GM23248 (cell line): ENCODE measurements around the gene MVD.

ENCODE experiments used
- EZH2 ChIP-seq: fragments of 200-600 bp; sonication (generic); IDR thresholded peaks from 2 replicates; pipeline ENCODE4 v1.6.1; 2018; ENCODE audit warnings: antibody characterized with exemption, mild to moderate bottlenecking; ENCODE audit not compliant: insufficient read depth, poor library complexity, severe bottlenecking
- EZH2phosphoT487 ChIP-seq: fragments of 200-600 bp; sonication (generic); IDR thresholded peaks from 2 replicates; pipeline ENCODE4 v1.6.1; 2018; ENCODE audit warnings: antibody characterized with exemption, moderate library complexity, mild to moderate bottlenecking, low read depth; ENCODE audit not compliant: insufficient read depth

DNA sequence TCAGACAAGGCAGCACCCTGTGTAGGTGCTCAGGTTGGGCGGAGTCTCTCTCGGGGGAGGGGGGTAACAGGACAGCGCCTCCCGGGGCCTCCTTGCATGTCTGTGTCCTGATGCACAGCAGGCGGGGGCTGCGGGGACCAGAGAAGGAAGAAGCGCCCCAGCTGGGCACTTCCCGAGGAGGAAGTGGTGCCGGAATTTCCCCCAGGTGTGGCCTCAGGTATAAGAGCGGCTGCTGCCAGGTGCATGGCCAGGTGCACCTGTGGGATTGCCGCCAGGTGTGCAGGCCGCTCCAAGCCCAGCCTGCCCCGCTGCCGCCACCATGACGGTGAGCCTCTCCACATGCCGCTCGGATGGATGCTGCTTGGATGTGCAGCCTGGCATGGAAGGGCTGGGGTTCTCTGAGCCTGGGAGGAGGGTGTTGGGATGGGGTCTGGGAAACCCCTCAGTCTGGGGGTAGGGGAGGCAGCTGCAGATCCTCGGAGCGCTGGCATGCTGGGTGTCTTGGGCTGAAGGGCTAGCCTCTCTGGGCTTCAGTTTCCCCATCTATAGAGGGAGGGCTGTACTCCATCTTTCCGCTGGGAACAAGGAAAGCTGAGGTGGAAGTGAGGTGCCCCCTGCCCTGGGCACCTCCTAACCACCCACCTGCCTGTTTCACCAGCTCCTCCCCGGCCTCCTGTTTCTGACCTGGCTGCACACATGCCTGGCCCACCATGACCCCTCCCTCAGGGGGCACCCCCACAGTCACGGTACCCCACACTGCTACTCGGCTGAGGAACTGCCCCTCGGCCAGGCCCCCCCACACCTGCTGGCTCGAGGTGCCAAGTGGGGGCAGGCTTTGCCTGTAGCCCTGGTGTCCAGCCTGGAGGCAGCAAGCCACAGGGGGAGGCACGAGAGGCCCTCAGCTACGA lies 24.3 kb downstream of the MVD start, which contains the start of gene IL17C:
- no peak for TF ChIP-seq EZH2phosphoT487
- TF ChIP-seq EZH2 = no peak
